HG02759 (cell line): Measurements from ENCODE around the gene KLHL11.

ENCODE experiments used
- ATAC-seq: cut with Tn5 transposase; IDR thresholded peaks from one replicate; pipeline ENCODE4 v1.9.1; 2021; ENCODE audit warnings: mild to moderate bottlenecking, moderate library complexity; ENCODE audit not compliant: unreplicated experiment

The KLHL11 gene, protein sequence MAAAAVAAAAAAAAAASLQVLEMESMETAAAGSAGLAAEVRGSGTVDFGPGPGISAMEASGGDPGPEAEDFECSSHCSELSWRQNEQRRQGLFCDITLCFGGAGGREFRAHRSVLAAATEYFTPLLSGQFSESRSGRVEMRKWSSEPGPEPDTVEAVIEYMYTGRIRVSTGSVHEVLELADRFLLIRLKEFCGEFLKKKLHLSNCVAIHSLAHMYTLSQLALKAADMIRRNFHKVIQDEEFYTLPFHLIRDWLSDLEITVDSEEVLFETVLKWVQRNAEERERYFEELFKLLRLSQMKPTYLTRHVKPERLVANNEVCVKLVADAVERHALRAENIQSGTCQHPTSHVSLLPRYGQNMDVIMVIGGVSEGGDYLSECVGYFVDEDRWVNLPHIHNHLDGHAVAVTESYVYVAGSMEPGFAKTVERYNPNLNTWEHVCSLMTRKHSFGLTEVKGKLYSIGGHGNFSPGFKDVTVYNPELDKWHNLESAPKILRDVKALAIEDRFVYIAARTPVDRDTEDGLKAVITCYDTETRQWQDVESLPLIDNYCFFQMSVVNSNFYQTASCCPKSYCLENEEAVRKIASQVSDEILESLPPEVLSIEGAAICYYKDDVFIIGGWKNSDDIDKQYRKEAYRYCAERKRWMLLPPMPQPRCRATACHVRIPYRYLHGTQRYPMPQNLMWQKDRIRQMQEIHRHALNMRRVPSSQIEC

DNA sequence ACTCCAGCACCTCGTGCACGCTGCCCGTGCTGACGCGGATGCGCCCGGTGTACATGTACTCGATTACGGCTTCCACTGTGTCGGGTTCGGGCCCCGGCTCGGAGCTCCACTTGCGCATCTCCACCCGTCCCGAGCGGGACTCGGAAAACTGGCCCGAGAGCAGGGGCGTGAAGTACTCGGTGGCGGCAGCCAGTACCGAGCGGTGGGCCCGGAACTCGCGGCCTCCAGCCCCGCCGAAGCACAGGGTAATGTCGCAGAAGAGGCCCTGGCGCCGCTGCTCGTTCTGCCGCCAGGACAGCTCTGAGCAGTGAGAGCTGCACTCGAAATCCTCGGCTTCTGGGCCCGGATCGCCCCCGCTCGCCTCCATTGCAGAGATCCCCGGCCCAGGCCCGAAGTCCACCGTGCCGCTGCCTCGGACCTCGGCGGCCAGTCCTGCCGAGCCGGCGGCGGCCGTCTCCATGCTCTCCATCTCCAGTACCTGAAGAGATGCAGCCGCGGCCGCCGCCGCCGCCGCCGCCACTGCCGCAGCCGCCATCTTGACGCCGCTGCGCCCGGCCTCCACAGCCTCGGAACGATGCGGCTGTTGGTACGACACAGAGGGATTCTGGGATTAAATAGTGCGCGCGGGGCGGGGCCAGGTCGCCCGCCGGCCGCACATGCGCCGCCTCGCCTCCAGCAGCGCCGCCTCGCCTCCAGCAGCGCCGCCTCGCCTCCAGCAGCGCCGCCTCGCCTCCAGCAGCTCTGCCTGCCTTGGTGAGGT, at the start of gene KLHL11:
Gene KLHL11 (minus strand): TSS at position 588 of the 760 bp plus-strand sequence. CDS start 53 bp downstream, at position 535.
- ATAC-seq, result peak; percentile 91

DNA sequence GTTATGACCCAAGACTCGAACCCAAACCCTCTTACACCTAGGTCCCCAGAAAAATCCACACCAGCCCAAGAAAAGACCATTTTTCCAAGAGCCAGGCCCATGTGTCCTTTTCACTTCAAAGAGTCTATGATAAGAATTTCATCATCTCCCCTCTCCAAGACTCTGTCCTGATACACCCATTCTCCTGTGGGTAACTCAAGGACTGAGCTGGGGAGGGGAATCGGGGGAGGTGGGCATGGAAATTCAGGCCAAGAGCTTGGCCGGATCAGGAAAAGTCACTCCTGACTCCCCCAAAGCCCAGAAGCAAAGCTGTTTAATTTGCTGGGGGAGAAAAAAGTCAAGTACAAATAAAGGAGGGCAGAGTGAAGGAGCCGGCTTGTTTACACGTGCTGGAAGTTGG, 49.8 kb upstream of the KLHL11 start:
- ATAC-seq, result no peak

DNA sequence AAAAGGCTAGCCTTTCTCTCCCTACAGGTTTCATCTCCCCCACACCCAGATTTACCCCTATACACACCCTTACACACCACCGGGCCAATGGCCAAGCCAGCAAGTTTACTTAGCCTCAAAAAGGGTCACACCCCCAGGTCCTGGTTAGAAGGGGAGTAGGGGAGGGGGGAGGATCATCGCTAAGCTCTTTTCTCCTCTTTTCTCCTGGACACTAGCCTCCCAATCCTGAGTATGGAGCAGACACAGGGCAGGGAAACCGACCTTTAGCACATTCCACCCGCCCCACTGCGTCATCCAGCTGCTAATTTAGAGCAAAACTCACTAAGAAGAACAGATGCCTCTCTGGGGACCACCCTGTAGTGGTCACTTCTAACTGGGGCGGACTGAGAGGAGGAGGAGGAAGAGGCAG, 49.1 kb upstream of the KLHL11 start:
- no peak for ATAC-seq

DNA sequence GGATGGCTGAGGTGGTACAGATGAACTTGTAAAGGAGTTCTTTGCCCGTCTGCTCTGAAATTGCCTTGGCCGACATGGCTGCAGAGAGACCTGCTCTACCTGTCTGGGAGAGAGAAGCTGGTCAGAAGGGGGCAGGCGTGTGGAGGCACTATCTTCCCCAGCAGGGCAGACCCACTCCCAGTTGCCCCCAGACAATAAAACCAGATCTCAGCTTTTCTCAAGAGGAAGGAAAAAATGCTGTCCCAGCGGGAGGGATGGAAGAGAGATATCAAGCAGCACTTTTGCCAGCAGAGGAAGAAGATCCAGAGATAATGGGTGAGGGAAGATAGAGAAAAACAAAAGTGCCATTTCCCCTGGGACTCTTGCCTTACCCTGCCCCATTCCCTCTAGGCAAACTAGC, 48.6 kb upstream of the KLHL11 start:
- no peak for ATAC-seq

DNA sequence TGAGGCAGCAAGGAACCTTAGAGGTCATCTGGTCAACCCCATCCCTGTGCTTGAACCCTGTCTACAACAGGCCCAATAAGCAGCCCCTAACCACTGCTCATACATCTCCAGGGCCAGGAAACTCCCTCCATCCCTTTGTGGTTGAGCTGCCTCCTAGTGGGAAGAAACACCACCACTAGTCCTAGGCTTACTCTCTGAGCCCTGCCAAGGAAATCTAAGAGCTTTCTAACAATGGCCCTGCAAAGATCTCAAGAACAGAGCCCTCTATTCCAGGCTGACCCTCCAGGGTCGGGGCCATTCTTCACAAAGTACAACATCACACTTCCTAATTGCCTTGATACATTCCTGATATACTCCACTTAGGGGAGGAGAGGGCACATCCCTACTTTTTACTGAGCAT, 47.7 kb upstream of the KLHL11 start:
- ATAC-seq, result no peak

DNA sequence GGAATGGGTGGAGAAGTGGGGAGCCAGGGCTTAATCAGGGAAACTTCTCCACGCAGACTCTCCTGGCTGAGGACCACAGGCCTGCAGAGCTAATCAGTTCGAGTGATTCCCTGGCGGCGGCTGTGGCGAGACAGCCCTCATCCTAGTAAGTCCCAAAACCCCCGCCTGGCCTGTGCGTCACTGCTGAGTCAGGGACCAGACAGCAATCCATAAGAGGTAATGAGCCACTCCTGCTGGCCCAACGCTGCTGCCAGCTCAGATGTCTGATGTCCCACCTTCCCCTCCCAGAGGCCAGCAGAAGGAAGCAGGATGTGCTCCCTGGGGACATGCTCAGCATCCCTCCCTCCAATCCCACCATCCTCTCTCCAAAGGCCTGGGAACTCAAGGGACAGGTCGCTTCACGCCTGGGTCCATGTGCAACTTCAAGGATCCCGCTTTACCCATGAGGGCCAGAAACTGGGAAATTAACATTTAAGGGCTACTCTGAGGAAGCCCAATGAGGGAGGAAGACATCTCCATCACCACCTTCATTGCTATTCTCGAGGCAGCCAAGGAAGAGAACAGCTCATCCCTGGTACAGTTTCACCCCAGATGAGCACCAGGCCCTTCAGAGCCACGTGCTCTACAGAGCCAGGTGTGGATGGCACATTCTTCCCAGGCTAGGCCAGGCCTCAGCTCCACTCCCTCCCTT, 45.6 kb upstream of the KLHL11 start:
- ATAC-seq, result no peak

DNA sequence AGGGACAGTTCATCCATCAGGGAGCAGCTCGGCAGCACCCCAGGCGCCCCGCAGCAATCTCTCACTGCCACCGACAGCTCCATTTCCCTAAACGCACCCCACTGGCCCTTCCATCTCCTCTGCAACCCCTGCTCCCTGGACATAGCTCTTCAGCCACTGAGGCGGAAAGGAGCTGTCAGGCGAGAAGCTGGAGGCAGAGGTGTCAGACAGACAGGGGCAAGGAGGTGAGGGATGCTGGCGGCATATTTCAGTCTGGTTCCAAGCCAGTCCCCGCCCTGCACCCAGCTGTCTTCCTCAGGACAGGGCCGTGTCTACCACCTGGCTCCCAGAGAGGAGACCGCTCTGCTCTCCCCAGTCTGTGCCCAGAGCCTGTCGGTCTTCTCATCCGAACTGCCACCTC, 43.9 kb upstream of the KLHL11 start:
- ATAC-seq, result no peak

- ATAC-seq, result no peak
Measured at GRCh38 chr17:41907633-41908539, 42.7 kb upstream of the KLHL11 start.

- no peak for ATAC-seq
Measured at GRCh38 chr17:41907185-41907556, 41.9 kb upstream of the KLHL11 start.

- no peak for ATAC-seq
Measured at GRCh38 chr17:41906465-41907184, 41.4 kb upstream of the KLHL11 start.

- ATAC-seq, result no peak
Measured at GRCh38 chr17:41905172-41905571, 39.9 kb upstream of the KLHL11 start.

DNA sequence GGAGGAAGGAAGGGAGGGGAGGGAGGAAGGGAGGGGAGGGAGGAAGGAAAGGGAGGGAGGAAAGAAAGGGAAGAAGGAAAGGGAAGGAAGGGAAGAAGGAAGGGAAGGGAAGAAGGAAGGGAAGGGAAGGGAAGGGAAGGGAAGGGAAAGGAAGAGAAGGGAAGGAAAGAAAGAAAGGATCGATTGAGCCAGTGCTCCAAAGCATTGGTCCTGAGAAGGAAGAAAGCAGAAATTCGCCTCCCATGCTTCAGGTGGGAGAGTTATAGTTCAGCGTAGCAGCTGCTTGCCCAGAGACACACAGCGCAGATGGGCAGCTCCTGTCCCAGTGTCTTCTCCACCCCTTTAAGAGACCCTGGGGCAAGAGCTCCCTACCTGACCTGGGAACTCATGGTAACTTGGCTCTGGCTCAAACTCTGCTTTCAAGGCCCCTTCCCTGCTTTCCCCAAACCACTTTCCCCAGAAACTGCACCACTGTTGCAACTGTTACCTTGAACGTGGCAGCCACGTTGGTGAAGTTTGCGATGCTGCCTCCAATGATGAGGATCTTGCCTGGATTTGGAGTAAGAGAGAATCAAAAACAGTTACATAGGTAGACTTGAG, 39.1 kb upstream of the KLHL11 start:
- no peak for ATAC-seq

DNA sequence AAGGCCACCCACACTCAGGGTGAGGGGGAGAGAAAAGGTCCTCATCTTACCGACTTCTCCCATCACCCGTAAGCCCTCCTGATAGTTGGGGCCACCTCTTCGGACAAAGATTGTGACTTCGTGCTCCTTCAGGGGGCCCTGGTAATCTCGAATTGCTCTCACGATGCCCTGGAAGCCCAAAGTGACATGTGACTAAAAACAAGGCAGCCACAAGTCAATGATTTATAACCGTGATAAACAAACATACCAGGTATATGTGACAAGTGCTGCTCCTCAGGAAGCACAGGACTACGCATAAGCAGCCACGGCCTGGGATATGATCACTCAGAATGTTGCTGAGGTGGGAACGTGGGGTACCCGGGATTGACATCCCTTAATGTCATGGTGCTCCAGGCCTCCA, 36.4 kb upstream of the KLHL11 start:
- ATAC-seq, result no peak

GRCh38 chr17:41896726-41897125, 31.5 kb upstream of the KLHL11 start:
- no peak for ATAC-seq

GRCh38 chr17:41895617-41896016, 30.4 kb upstream of the KLHL11 start:
- no peak for ATAC-seq

GRCh38 chr17:41894791-41895331, 29.6 kb upstream of the KLHL11 start:
- no peak for ATAC-seq

GRCh38 chr17:41893384-41893783, 28.2 kb upstream of the KLHL11 start:
- ATAC-seq, result no peak

DNA sequence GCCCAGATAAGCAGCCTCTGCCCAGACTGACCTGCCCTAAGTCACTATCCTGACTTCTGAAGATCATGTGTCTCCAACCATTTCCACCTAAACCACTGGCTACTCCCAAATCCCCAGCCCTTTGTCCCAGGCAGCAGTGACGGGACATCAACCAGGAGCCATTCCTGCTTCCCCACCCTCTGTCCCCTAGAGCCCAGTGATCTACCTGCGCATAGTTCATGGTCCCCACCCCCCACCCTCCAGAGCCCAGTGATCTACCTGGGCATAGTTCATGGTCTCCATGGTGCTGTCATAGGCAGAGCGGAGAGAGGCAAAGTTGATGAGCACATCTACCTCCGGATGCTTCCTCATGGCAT, 26.8 kb upstream of the KLHL11 start:
- no peak for ATAC-seq
